NCI-H2227 treated with DMSO at 0.1 percent for 48 hours (cell line): ENCODE results near the gene SLC19A3.
"Not testable (repeated sequence)": the region's sequence is repeated elsewhere in the genome, so short reads cannot be mapped to it uniquely, and the experiment has no call there.

ENCODE experiments used
- DNase-seq: peaks from one replicate; lab custom pipeline; 2025; lab: John Stamatoyannopoulos, UW

The SLC19A3 gene

DNA sequence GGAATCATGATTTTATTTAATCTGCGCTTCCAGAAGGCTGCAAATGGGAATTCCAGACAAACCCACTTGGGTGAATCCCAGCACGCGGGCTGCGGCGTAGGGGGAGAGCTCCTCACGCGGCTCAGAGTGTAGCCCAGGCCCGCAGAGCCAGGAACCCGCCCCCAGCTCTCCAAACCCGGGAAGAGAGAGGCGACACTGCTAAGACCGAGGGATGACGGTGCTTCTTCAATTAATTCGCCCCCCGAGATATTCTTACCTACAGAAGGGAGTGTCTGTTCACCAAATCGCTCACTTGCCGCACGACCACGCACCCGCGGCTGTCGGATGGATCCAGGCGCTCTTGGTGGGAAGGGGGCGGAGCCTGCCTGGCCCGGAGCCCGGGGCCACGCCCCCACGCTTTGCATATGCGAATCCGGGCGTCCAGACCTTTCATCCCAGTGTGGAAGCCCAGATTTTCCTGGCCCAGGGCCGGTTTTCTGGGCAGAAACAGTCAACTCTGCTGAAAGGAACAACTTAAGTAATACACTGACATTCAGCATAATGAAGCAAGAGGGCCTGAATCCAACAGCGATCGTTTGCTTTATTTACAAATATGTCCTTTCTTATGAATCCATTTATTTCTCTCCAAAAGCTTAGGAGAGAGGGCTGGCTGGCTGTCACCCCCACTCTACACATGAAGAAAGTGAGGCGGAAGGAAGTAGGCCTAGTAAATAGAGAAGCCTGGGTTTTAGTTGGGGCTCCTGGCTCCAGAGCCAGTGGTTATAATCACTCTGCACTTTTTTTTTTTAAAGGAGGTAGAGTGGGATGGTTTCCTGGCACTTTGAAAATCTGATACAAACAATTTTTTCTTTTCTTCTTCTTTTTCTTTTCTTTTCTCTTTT is at the start of gene SLC19A3:
SLC19A3 (minus strand) TSS at position 342 of the 881 bp plus-strand sequence. CDS start 15,710 bp downstream, outside the sequence.
- peak; percentile 12 for DNase-seq

DNA sequence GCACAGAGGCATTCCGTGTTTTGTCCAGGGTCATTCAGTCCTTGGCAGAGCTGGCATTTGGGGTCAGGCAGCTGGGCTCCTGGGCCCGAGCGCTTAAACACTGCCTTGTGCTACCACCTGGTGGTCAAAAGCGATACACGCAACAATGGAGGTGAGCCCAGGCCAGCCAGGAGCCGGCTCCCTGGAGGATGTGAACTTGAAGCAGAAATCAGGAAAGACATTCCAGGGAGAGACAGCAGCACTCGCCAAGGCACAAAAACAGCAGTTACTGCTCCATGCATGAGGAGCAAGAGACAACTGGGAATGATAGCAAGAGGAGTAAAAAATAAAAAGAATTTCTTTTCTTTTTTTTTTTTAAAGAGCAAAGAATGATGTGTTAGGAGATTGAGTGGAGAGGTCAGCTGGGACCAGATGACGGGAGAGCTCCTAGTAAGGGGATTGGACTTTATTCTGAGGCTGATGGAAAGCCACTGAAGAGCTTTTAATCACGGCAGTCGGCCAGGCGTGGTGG is 48.6 kb upstream of the SLC19A3 start:
- DNase-seq, result peak; percentile 38

DNA sequence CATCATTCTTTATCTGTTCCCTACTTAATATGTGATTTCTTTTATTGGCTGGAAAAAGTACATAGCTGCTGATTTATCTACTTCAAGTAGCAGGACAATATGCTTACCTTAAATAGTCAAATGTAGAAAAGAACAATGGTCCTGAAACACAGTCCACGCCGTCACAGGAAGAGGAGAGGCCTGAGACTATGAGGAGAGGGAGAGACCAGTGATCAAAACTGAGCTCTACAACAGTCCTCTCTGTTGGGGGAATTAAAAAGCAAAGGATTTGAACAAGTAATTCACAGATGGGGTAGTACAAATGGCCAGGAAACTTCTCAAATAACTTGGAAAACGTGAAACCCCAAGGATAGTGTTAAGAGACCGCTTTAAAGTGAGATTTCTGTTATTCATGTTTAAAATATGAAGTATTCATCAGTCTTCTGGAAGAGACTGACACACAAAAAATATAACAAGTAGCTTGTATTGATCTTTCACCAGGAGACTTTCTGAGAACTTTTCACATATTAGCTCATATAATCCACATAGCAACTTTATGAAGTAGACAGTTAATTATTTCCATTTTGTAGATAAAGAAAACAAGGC is 48.1 kb upstream of the SLC19A3 start:
- DNase-seq, result no peak

DNA sequence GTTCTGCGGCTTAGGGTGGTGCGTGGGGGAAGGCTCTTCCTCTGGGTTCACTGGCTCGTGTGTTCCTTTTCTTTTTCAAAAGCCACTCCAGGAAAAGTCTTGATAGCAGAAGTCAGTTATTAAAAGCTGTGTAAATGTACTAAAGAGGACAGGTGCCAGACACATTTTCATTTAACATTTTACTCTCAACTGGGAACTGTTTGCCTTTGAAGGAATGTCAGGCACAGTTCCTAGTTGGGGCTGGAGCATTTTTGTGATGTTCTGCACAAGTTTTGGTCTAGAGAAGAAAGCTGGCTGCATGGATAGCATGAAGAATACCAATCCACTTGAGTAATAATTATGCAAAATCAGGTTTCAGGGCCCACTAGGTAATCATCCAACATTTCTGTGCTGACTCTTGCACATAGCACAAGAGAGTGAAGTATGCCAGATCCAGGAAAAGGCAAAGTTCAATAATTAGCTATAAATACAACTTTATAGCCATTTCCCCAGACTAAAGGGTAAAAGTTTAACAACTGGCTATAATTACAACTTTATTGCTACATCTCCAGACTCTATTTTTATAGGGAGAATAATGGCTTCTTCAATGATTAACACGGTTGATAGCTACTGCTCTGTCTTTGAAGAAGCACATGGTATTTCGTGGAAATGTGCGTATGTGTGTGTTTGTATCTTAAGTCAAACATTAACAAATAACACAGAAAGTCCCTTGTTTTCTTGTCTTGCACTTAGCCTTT is 44.1 kb upstream of the SLC19A3 start:
- DNase-seq, result no peak

DNA sequence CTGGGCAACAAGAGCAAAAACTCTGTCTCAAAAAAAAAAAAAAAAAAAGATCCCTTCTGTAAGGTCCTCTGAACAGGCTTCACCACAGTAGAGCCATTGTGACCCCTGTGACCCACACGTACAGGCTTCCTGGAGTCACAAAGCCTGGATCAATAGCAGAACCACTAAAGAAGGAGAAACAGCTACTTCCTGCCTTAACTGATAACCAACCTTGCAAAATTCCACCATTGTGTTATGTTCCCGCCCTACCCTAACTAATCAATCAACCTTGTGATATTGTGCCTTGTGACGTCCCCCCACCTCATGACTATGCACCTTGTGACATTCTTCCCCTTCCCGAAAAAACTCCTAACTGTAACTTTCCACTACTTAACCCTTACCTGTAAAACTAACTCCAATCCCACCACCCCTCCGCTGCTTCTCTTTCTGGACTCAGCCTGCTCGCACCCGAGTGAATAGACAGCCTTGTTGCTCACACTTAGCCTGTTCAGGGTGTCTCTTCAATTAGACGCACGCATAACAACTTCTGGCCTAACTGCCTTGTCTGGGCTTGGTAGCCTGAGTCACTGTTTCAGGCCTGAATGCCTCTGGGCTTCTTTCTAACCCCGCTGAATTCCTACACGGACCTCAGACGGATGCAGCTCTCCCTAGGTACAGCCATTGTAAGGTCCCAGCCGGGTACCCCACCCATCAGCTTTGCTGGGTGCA is 41.7 kb upstream of the SLC19A3 start:
- DNase-seq, result no peak

DNA sequence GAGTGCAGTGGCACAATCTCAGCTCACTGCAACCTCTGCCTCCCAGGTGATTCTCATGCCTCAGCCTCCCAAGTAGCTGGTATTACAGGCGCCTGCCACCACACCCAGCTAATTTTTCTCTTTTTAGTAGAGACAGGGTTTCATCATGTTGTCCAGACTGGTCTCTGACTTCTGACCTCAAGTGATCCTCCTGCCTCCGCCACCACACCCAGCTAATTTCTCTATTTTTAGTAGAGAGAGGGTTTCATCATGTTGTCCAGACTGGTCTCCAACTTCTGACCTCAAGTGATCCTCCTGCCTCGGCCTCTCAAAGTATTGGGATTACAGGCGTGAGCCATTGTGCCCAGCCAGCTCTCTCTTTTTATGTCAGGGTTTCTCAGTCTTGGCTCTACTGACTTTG is 38.4 kb upstream of the SLC19A3 start:
- DNase-seq, result not testable (repeated sequence)

DNA sequence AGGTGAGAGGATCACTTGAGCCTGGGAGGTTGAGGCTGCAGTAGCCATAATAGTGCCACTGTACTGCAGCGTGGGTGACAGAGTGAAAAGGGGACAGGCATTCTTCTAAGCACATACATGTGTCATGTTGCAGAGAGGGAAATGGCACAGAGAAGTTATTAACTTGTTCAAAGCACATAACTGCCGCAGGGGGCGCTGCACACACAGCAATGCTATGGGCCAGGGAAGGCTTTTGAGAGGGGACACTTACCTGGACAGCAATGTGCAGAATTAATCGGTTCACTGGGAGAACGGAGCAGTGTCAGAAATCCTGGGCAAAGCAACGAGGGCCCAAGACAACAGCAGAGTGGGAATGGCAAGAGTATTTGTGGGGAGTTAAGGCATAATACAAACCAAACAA is 30.3 kb upstream of the SLC19A3 start:
- no peak for DNase-seq

DNA sequence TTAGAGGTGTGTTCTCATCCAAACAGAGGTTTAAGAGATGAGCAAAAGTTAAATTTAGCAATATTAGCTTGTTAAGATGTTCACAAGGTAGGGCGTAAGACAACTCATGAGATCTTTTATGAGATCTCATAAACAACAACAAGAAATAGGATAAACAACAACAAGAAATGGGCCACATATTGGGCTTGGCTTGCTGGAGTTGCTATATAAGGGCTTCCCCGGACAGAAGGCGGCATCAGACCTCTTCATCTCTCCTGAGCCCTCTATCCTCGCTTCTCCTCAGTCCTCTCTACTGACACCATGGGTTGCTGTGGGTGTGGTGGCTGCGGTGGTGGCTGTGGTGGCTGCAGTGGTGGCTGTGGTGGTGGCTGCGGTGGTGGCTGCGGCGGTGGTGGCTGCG is 27.8 kb upstream of the SLC19A3 start, which contains the start of gene SCYGR8:
SCYGR8 (plus strand) TSS at position 301 of the 400 bp plus-strand sequence; CDS start at position 301, 0 bp downstream.
- DNase-seq, result no peak

DNA sequence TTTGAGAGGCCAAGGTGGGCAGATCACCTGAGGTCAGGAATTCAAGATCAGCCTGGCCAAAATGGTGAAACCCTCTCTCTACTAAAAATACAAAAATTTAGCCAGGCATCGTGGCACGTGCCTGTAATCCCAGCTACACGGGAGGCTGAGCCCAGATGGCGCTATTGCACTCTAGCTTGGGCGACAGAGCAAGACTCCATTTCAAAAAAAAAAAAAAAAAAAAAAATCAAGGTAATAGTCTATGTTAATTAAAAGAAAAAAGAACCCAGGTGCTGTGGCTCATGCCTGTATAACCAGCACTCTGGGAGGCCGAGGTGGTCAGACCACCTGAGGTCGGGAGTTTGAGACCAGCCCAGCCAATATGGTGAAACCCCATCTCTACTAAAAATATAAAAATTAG is 22.9 kb upstream of the SLC19A3 start:
- DNase-seq, result not testable (repeated sequence)

DNA sequence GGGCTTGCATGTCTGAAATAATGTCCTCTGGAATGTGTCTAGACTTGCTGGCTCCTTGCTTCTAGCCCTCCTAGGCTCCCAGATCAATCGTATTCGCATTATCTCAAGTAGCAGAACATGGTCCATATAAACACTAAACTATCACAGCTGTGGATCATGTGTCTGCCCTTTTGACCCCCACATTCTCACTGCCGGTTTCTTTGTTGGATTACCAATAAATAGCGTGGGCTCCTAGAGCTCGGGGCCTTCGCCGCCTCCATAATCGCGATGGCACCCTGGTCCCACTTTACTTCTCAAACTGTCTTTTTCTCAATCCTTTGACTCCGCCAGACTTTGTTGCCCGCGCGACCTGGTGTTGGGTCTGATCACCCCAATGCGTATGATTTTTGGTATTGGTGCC is 21.5 kb upstream of the SLC19A3 start:
- no peak for DNase-seq

DNA sequence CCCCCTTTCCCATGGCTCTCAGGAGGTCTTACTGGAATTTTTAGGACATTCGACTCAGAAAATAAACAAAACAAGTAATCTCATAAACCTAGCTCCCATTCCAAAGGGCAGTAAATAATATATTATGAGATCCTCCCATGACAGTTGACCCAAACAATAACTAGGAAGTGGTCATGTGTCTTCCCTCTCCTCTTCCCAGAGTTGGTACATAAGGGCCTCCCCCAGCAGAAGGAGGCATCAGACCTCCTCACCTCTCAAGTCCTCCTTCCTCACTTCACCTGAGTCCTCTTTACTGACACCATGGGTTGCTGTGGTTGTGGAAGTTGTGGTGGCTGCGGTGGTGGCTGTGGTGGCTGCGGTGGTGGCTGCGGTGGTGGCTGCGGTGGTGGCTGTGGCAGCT is 10.2 kb upstream of the SLC19A3 start, which contains the start of gene SCYGR7:
SCYGR7 (plus strand) TSS at position 301 of the 400 bp plus-strand sequence; CDS start at position 301, 0 bp downstream.
- DNase-seq, result no peak

DNA sequence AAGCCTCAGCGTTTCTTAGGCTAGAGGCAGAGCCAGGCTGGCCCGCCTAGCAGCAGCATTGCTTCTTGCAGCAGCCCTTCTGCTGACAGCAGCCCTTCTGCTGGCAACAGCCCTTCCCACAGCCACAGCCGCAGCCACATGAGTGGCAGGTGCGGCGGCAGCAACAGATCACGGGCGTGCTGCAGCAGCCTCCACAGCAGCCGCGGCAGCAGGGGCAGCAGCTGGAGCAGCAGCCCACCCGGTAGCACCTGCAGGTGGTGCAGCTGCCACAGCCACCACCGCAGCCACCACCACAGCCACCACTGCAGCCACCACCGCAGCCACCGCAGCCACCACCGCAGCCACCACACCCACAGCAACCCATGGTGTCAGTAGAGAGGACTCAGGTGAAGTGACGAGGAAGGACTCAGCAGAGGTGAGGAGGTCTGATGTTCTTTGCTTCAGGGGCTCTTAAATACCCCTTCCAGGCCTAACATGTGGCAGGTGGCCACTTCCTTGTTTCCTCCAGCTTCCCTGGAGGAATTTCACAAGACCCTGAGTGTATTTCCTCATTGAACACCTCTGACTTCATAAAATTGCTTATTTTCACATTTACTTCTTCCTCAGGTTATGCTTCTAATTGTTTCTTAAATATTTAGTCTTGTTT is 6.7 kb upstream of the SLC19A3 start, which contains the start of gene SCYGR6:
SCYGR6 (minus strand) TSS at position 364 of the 646 bp plus-strand sequence; CDS start at position 364, 0 bp downstream.
- DNase-seq, result no peak

DNA sequence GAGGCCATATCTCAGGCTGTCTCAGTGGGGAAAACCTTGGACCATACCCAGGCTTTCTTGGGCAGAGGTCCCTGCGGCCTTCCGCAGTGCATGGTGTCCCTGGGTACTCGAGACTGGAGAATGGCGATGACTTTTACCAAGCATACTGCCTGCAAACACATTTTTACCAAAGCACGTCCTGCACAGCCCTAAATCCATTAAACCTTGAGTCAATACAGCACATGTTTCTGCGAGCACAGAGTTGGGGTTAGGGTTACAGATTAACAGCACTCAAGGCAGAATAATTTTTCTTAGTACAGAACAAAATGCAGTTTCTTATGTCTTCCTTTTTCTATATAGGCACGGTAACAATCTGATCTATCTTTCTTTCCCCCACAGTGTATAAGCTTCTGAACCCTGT is 5.0 kb upstream of the SLC19A3 start:
- DNase-seq, result not testable (repeated sequence)

DNA sequence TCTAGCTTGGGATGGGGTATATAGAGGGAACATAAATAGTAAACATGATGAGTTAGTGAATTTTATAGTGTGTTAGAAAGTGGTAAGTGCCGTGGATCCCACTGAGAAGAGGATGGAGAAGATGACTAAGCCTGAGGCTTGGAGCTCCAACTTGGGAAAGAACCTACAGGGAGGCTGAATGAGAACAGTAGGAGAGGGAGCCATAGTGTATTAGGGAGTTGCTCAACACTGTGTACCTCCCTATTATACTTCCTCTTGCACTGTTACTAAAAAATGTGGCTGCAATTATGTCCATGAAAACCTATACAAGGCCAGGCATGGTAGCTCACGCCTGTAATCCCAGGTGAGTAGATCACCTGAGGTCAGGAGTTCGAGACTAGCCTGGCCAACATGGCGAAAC is 2.9 kb upstream of the SLC19A3 start:
- no peak for DNase-seq

DNA sequence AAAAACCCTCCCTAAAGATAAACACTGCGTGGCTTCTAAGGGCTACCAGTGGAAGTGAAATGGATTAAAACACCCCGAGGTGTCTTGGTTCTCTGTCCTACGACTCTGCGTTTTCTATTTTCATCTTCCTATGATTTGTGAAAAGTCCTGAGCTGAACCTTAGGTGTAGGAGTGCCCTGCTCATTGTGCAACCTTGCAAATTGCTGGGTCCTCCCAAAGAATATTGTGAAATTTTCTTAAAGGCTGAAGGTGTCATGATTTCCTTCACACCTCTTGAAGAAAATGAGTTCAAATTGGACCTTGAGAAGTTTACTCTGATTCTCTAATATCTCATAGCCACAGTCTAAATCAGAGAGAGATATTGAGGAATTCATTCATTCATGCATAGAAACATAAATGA is 1.8 kb upstream of the SLC19A3 start:
- no peak for DNase-seq

DNA sequence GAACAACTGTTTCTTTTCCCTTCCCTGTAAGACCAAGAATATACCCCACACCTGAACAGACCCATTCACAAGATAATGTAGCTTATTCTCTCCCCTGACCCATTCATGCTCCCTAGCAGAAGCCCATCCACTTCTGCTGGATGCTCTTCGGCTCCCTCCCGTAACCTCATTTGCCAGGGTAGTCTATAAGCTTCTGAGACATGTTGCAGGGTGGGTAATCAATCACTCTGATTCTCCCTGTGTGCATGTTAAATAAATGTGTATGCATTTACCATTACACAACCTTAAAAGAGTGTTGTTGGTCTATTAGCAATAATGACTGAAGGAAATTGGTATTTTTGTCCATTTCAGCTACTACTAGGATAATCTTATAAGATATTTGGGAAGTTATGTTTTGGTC is 1.3 kb downstream of the SLC19A3 start:
- DNase-seq, result no peak

DNA sequence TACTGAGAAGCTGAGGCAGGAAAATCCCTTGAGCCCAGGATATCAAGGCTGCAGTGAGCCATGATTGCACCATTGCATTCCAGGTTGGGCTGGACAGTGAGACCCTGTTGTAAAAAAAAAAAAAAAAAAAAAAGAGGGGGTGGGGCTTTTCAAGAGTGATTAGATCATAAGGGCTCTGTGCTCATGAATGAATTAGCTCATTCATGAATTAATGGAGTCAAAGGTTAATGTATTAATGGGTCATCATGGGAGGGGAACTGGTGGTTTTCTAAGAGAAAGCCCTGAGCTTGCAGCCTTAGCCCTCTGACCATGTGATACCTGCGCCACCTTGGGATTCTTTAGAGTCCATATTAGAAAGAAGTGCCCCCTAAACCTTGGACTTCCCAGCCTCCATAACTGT is 4.5 kb downstream of the SLC19A3 start:
- DNase-seq, result no peak

DNA sequence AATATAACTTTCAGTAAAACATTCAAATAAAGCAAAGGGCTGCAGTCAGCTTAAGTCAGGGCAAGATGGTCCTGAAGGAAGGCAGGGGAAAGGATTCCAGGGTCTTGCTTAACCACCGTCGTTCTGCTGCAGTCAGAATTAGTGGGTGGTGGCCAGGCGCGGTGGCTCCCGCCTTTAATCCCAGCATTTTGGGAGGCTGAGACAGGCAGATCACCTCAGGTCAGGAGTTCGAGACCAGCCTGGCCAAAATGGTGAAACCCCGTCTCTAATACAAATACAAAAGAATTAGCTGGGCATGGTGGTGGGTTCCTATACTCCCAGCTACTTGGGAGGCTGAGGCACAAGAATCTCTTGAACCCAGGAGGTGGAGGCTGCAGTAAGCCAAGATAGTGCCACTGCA is 6.8 kb downstream of the SLC19A3 start:
- DNase-seq, result no peak

DNA sequence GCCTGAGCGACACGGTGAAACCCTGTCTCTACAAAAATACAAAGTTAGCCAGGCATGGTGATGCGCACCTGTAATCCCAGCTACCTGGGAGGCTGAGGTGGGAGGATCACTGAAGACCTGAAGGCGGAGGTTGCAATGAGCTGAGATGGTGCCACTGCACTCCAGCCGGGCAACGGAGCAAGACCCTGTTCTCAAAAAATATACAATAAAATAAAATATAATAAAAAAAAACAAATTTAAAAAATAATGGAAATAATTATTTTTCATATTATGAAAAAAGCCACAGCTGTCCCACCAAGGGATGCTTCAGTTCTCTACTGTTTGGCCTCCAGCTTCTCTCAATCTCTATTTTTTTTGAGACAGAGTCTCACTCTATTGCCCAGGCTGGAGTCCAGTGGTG is 10.4 kb downstream of the SLC19A3 start:
- DNase-seq, result no peak

DNA sequence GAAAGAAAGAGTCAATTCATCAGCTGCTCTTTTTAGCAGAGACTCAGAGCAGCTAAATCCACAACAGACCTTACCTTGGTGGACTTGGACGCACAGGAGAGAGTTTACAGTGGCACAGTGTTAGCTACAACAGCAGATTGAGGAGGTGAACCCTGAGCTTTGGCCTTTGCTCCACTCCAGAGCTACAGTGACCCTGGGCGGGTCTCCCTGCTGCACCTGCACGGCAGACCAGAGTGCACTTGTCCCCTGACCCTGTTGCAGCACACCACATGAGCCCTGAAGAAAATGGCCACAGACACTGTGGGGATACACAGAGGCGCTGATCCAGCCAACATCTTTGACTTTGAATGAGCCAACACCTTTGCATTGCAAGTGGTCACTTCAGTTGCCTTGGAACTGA is 11.0 kb downstream of the SLC19A3 start:
- DNase-seq, result no peak

DNA sequence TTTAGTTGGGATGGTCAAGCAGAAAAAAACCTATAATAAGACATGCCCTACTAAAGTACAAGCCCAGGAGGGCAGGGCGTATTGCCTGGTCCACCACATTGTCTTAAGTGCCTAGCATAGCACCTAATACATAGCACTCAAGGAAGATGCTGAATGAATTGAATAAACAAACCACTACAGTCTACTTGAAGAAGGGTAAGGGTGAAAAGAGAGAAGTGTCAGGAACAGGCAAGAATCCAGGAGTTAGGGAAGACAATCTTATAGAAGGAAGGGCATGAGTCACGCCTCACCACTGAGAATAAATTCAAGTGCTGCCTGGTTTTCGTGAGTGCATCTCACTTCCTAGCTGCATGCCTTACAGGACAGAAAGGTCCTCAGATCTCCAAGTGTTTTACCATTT is 13.9 kb downstream of the SLC19A3 start:
- DNase-seq, result no peak
